HG02840 (cell line): ENCODE data around the gene ZNF791.
"Not testable (repeated sequence)": the region's sequence is repeated elsewhere in the genome, so short reads cannot be mapped to it uniquely, and the experiment has no call there.

Source experiments
- ATAC-seq: cut with Tn5 transposase; IDR thresholded peaks from one replicate; pipeline ENCODE4 v1.9.1; 2021; ENCODE audit warnings: mild to moderate bottlenecking, moderate library complexity, moderate number of reproducible peaks; ENCODE audit not compliant: unreplicated experiment, low FRiP score

ZNF791 gene

GRCh38 chr19:12628040-12629022, 17.6 kb downstream of the ZNF791 start:
- no peak for ATAC-seq

- ATAC-seq = no peak
Measured at GRCh38 chr19:12629215-12629614, 18.5 kb downstream of the ZNF791 start.

GRCh38 chr19:12636631-12637030, 25.9 kb downstream of the ZNF791 start:
- no peak for ATAC-seq

GRCh38 chr19:12638611-12639182, 28.0 kb downstream of the ZNF791 start:
- no peak for ATAC-seq

- no peak for ATAC-seq
Measured at GRCh38 chr19:12639901-12640613, 29.3 kb downstream of the ZNF791 start.

GRCh38 chr19:12641456-12641855, 30.7 kb downstream of the ZNF791 start:
- ATAC-seq = no peak

- no peak for ATAC-seq
Measured at GRCh38 chr19:12642506-12642905, 31.8 kb downstream of the ZNF791 start.

- ATAC-seq = not testable (repeated sequence)
Measured at GRCh38 chr19:12643716-12644115, 33.0 kb downstream of the ZNF791 start.

- ATAC-seq = no peak
Measured at GRCh38 chr19:12646551-12646950, 35.8 kb downstream of the ZNF791 start.

- no peak for ATAC-seq
Measured at GRCh38 chr19:12647047-12647446, 36.3 kb downstream of the ZNF791 start.

GRCh38 chr19:12647490-12648071, 36.9 kb downstream of the ZNF791 start:
- ATAC-seq = no peak

GRCh38 chr19:12648088-12648487, 37.4 kb downstream of the ZNF791 start:
- ATAC-seq = no peak

- no peak for ATAC-seq
Measured at GRCh38 chr19:12649941-12650340, 39.2 kb downstream of the ZNF791 start.

- no peak for ATAC-seq
Measured at GRCh38 chr19:12652219-12652618, 41.5 kb downstream of the ZNF791 start.

- no peak for ATAC-seq
Measured at GRCh38 chr19:12655546-12655945, 44.8 kb downstream of the ZNF791 start.

- ATAC-seq = no peak
Measured at GRCh38 chr19:12656899-12657571, 46.3 kb downstream of the ZNF791 start.

GRCh38 chr19:12657966-12658365, 47.2 kb downstream of the ZNF791 start:
- no peak for ATAC-seq

GRCh38 chr19:12660980-12661379, 50.3 kb downstream of the ZNF791 start:
- no peak for ATAC-seq

GRCh38 chr19:12664406-12665280, 53.9 kb downstream of the ZNF791 start:
- ATAC-seq = no peak
